Measurements from ENCODE around the gene ACTRT2. TPM values are rescaled to one million over a fixed set of nuclear protein-coding genes. Genes with fewer than 3 reads are reported as not detected.

Gene ACTRT2
- total RNA-seq, 4 donors from 2014 or later, result not detected

DNA sequence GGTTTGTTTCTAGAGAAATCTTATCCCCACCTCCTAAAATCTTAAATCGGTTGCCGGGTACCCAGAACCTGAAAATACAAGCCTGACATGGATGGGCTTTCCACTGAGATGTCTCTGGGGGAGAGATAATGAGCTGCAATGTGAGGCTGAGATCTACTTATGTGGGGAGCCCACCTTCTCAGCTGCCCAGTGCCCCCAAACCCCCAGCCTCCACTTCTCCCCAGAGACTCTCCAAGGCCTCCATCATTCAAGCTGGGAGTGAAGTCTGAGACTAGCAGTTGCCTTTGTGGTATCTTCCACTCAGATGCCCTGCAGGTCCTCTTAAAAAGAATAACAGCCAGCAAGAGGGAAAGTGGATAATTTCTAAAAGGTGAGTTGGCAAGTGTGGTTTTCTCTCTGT is 11.7 kb upstream of the ACTRT2 start:
- Histone ChIP-seq H3K9me3 (peaks cover 0 to 22% (median 0%) of the 10 kb centered on the region in 4 donors), H3K4me1 (peaks cover 0 to 16% (median 0%) of the 10 kb centered on the region in 4 donors), H3K27ac (no peak overlapping the region), H3K27me3 (peaks cover 0 to 21% of the 10 kb centered on the region in 2 donors), H3K36me3 (no peaks in the 10 kb centered on the region), H3K4me3 (no peak overlapping the region)
- no peak for DNase-seq (ENCODE audit: low spot score in 2 of 2)
- 94 to 100% methylated on average over 2 of the region's 2 CpGs for WGBS, 2 donors
- TF ChIP-seq EP300 (IDR thresholded peaks at IDR 0.05) (no peak), POLR2A (IDR thresholded peaks at IDR 0.05) (no peak)
- TF ChIP-seq, protein P1, sequence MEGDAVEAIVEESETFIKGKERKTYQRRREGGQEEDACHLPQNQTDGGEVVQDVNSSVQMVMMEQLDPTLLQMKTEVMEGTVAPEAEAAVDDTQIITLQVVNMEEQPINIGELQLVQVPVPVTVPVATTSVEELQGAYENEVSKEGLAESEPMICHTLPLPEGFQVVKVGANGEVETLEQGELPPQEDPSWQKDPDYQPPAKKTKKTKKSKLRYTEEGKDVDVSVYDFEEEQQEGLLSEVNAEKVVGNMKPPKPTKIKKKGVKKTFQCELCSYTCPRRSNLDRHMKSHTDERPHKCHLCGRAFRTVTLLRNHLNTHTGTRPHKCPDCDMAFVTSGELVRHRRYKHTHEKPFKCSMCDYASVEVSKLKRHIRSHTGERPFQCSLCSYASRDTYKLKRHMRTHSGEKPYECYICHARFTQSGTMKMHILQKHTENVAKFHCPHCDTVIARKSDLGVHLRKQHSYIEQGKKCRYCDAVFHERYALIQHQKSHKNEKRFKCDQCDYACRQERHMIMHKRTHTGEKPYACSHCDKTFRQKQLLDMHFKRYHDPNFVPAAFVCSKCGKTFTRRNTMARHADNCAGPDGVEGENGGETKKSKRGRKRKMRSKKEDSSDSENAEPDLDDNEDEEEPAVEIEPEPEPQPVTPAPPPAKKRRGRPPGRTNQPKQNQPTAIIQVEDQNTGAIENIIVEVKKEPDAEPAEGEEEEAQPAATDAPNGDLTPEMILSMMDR (IDR thresholded peaks at IDR 0.05), result no peak

DNA sequence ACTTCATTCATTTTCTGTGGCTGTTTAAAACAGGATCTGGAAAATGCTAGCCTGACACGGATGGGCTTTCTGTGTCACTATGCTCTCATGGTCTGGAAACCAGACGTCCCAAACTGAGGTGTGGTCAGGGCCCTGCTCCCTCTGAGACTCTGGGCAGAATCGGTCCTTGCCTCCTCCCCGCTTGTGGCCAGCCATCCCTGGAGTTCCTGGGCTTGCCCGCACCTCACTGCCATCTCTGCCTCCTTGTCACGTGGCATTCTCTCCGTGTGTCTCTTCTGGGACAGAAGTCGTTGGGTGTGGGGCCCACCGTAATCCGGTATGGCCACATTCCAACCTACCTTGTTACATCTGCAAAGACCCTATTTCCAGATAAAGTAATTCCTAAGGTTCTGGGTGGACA is 10.1 kb upstream of the ACTRT2 start:
- H3K9me3 ChIP-seq, result peaks cover 0 to 22% (median 0%) of the 10 kb centered on the region in 4 donors
- TF ChIP-seq, protein P1 (IDR thresholded peaks at IDR 0.05), result no peak
- TF ChIP-seq POLR2A (IDR thresholded peaks at IDR 0.05) (no peak), EP300 (IDR thresholded peaks at IDR 0.05) (no peak)
- WGBS, 2 donors, result 90 to 93% methylated on average over 10 of the region's 10 CpGs
- no peak overlapping the region for H3K27ac ChIP-seq
- H3K36me3 ChIP-seq, result no peaks in the 10 kb centered on the region
- H3K27me3 ChIP-seq, result peaks cover 0 to 20% of the 10 kb centered on the region in 2 donors
- no peak overlapping the region for H3K4me3 ChIP-seq
- no peak for DNase-seq (ENCODE audit: low spot score in 2 of 2)
- peaks cover 0 to 16% (median 0%) of the 10 kb centered on the region in 4 donors for H3K4me1 ChIP-seq

DNA sequence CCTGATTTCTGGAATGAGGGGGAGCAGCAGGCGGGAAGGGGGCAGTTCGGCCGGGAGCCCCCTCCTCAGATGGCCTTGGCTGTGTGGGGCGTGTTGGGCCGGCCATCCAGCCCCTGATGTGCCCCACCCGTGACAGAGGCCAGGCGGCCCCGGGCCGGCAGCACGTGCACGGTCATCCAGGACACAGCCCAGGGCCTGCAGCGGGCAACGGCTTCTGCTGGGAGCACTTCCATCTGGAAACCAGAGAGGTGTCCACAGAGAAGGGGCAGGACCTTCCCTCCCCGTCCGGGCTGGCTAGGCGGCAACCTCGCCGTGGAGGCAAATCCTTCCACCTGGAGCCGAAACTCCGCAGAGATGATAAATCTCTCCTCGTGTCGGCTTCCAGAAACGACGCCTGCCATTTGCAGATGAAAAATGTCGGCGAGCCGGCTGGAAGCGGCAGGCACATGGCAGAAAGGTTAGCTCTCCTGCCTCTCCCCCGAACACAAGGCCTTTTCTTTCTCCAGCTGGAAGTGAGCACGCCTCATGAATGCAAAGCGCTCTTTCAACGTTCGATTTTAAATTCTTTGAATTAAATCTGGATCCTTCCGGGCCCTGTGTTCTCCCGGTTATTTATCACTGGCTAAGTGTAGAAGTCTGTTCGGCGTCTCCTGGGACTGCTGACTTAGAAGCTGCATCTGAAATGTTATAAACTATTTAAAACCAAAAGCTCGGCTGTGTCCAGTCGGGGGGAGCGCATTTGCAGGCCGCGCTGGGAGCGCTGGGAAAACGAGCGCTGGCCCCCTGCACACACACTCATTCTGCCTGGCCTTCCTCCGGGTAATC is 9.4 kb upstream of the ACTRT2 start:
- Histone ChIP-seq H3K27me3 (peaks cover 0 to 24% of the 10 kb centered on the region in 2 donors), H3K4me3 (peak overlapping the region in 2 of 4 donors; percentile 18 to 30), H3K9me3 (peaks cover 0 to 22% (median 0%) of the 10 kb centered on the region in 4 donors), H3K27ac (peak overlapping the region in 1 of 4 donors; percentile 67), H3K4me1 (peaks cover 0 to 16% (median 0%) of the 10 kb centered on the region in 4 donors), H3K36me3 (no peaks in the 10 kb centered on the region)
- TF ChIP-seq EP300 (IDR thresholded peaks at IDR 0.05) (no peak), POLR2A (IDR thresholded peaks at IDR 0.05) (no peak)
- TF ChIP-seq, protein P1 (IDR thresholded peaks at IDR 0.05), result no peak
- DNase-seq (ENCODE audit: low spot score in 2 of 2), result no peak
- WGBS, 2 donors, result 36 to 39% methylated on average over 39 to 42 of the region's 46 CpGs

GRCh38 chr1:3012456-3013291 is 8.6 kb upstream of the ACTRT2 start:
- Histone ChIP-seq H3K27me3 (peaks cover 0 to 32% of the 10 kb centered on the region in 2 donors), H3K27ac (peak overlapping the region in 1 of 4 donors; percentile 67), H3K9me3 (peaks cover 0 to 17% (median 0%) of the 10 kb centered on the region in 4 donors), H3K4me3 (peak overlapping the region in 2 of 4 donors; percentile 18 to 30), H3K36me3 (no peaks in the 10 kb centered on the region), H3K4me1 (peaks cover 0 to 19% (median 0%) of the 10 kb centered on the region in 4 donors)
- WGBS, 2 donors, result 34 to 35% methylated on average over 25 to 34 of the region's 44 CpGs
- TF ChIP-seq EP300 (IDR thresholded peaks at IDR 0.05) (no peak), POLR2A (IDR thresholded peaks at IDR 0.05) (no peak)
- TF ChIP-seq, protein P1 (IDR thresholded peaks at IDR 0.05), result peak; percentile 49 to 95 (median 82)
- peak; percentile 36 to 53 for DNase-seq (ENCODE audit: low spot score in 2 of 2)
